DOHH2 (cell line): ENCODE measurements around the gene CHCHD4.

Experiments used
- H3F3A ChIP-seq: fragments of 200-600 bp; sonication (generic), shearing (Covaris generic); 2 replicates; pipeline ENCODE4 v1.6.0; 2016; ENCODE audit warnings: antibody characterized with exemption, mild to moderate bottlenecking; ENCODE audit not compliant: control insufficient read depth, insufficient read depth
- H3K27ac ChIP-seq: fragments of 200-600 bp; sonication (generic); 2 replicates; pipeline ENCODE4 v1.5.1; 2014; ENCODE audit warnings: low read depth, mild to moderate bottlenecking, low read length, moderate library complexity
- H3K27me3 ChIP-seq: fragments of 200-600 bp; sonication (generic); 2 replicates; pipeline ENCODE4 v1.6.1; 2014; ENCODE audit warnings: mild to moderate bottlenecking, low read length, mixed read lengths; ENCODE audit not compliant: control insufficient read depth
- H3K36me3 ChIP-seq: fragments of 200-600 bp; sonication (generic); 2 replicates; pipeline ENCODE4 v1.6.1; 2014; ENCODE audit warnings: mild to moderate bottlenecking, low read length, moderate library complexity, mixed read lengths; ENCODE audit not compliant: control insufficient read depth
- H3K4me1 ChIP-seq: fragments of 200-600 bp; sonication (generic); 2 replicates; pipeline ENCODE4 v1.6.1; 2014; ENCODE audit warnings: mild to moderate bottlenecking, low read length, mixed read lengths; ENCODE audit not compliant: control insufficient read depth
- H3K4me2 ChIP-seq: fragments of 200-600 bp; sonication (generic); 2 replicates; pipeline ENCODE4 v1.6.0; 2014; ENCODE audit warnings: mild to moderate bottlenecking, low read length, moderate library complexity
- H3K4me3 ChIP-seq: fragments of 200-600 bp; sonication (generic); 2 replicates; pipeline ENCODE4 v1.5.1; 2014; ENCODE audit warnings: mild to moderate bottlenecking, low read length, mixed read lengths
- H3K79me2 ChIP-seq: fragments of 200-600 bp; sonication (generic); 2 replicates; pipeline ENCODE4 v1.6.1; 2014; ENCODE audit warnings: mild to moderate bottlenecking, low read length, mixed read lengths; ENCODE audit not compliant: control insufficient read depth
- H3K9me2 ChIP-seq: fragments of 200-600 bp; sonication (generic); replicated peaks from 2 replicates; pipeline ENCODE4 v1.6.1; 2014; ENCODE audit warnings: mild to moderate bottlenecking, low read length, mixed read lengths; ENCODE audit not compliant: control insufficient read depth
- H3K9me3 ChIP-seq: fragments of 200-600 bp; sonication (generic); 2 replicates; pipeline ENCODE4 v1.6.1; 2014; ENCODE audit warnings: antibody characterized with exemption, low read length, mixed read lengths; ENCODE audit not compliant: control insufficient read depth, insufficient read depth
- H4K20me1 ChIP-seq: fragments of 200-600 bp; sonication (generic); 2 replicates; pipeline ENCODE4 v1.6.0; 2014; ENCODE audit warnings: low read depth, mild to moderate bottlenecking, antibody characterized with exemption, low read length, moderate library complexity; ENCODE audit not compliant: control insufficient read depth, insufficient read depth
- EZH2phosphoT487 ChIP-seq: fragments of 200-600 bp; sonication (generic); IDR thresholded peaks from 2 replicates; pipeline ENCODE4 v1.6.1; 2017; ENCODE audit warnings: borderline replicate concordance, mild to moderate bottlenecking, antibody characterized with exemption, low read length, moderate library complexity, mixed read lengths
- TF ChIP-seq, protein P1 (sequence below): fragments of 200-600 bp; sonication (generic); IDR thresholded peaks from one replicate; pipeline ENCODE4 v1.5.1; 2014; ENCODE audit warnings: antibody characterized with exemption, mild to moderate bottlenecking, low read depth, low read length; ENCODE audit not compliant: poor library complexity, severe bottlenecking

The CHCHD4 gene

DNA sequence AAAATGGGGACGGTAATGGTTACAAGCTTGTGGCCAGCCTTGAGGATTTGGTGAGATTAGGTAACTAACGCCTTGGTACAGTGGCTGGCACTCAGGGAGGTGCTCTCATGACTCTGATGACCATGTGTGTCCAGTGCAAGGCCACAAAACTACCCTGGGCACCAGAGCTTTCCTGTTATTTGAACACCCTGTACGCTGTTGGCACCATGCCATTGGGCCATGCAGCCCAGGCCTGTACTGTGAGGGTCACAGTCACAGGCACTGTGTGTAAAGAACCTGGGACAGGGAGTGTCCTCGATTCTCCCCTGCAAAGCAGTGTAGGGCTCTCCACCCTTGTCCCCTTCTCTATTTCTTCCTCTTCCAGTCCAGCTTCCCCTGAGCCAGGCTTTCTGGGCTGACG is 6.5 kb upstream of the CHCHD4 start:
- Histone ChIP-seq H3K36me3 (peaks cover 56% of the 10 kb centered on the region), H3K27ac (no peak overlapping the region), H3K4me1 (peaks cover 7% of the 10 kb centered on the region), H3K79me2 (peaks cover 26% of the 10 kb centered on the region), H3K4me3 (no peak overlapping the region), H3K27me3 (no peaks in the 10 kb centered on the region), H4K20me1 (0 out of 2 replicates have a peak, but pooled peaks cover 3% of the 10 kb centered on the region), H3F3A (no peaks in the 10 kb centered on the region), H3K9me2 (no peaks in the 10 kb centered on the region), H3K9me3 (no peaks in the 10 kb centered on the region), H3K4me2 (no peak overlapping the region)
- TF ChIP-seq, protein P1, sequence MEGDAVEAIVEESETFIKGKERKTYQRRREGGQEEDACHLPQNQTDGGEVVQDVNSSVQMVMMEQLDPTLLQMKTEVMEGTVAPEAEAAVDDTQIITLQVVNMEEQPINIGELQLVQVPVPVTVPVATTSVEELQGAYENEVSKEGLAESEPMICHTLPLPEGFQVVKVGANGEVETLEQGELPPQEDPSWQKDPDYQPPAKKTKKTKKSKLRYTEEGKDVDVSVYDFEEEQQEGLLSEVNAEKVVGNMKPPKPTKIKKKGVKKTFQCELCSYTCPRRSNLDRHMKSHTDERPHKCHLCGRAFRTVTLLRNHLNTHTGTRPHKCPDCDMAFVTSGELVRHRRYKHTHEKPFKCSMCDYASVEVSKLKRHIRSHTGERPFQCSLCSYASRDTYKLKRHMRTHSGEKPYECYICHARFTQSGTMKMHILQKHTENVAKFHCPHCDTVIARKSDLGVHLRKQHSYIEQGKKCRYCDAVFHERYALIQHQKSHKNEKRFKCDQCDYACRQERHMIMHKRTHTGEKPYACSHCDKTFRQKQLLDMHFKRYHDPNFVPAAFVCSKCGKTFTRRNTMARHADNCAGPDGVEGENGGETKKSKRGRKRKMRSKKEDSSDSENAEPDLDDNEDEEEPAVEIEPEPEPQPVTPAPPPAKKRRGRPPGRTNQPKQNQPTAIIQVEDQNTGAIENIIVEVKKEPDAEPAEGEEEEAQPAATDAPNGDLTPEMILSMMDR = no peak

DNA sequence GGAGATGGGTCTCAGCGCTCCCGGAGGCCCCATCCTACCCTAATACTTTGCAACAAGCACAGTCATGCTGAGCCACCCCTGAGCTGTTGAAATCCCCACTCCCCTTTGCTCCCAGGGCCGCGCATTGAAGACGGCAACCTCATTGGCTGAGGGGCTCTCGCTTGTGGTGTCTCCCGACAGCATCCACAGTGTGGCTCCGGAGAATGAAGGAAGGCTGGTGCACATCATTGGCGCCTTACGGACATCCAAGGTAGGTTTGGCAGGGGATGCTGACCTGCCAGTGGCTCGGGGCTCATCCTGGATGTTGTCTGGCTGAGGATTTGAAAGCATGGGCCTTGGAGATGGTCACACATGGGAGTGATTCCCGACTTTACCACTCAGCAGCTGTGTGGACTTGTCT is 6.0 kb upstream of the CHCHD4 start:
- Histone ChIP-seq H3K9me2 (no peaks in the 10 kb centered on the region), H3K4me3 (no peak overlapping the region), H4K20me1 (peaks cover 6% of the 10 kb centered on the region; the same call in 1 of the 2 replicates), H3K9me3 (no peaks in the 10 kb centered on the region), H3F3A (no peaks in the 10 kb centered on the region), H3K27ac (no peak overlapping the region), H3K27me3 (no peaks in the 10 kb centered on the region), H3K36me3 (peaks cover 53% of the 10 kb centered on the region), H3K79me2 (peaks cover 30% of the 10 kb centered on the region), H3K4me2 (no peak overlapping the region), H3K4me1 (peaks cover 11% of the 10 kb centered on the region)
- no peak for TF ChIP-seq EZH2phosphoT487
- TF ChIP-seq, protein P1 = no peak

DNA sequence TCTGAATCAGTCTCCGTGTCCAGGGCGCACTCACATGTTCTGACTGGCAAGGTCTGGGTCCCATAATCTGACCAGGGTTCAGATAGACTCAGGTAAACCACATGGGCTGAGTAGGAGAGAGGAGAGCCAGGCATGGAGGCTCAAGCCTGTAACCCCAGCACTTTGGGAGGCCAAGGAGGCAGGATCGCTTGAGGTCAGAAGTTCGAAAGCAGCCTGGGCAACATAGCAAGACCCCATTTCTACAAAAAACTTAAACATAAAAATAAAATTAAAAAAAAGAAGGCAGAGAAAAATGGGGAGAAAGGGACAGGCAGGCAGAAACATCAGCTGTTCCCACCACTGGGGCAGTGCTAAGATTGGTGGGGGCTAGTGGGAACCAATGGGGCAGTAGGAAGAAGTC is 5.6 kb upstream of the CHCHD4 start:
- no peak overlapping the region for H3K27ac ChIP-seq
- no peaks in the 10 kb centered on the region for H3K27me3 ChIP-seq
- no peaks in the 10 kb centered on the region for H3K9me3 ChIP-seq
- peaks cover 6% of the 10 kb centered on the region; the same call in 1 of the 2 replicates for H4K20me1 ChIP-seq
- H3K36me3 ChIP-seq = peaks cover 49% of the 10 kb centered on the region
- no peaks in the 10 kb centered on the region for H3K9me2 ChIP-seq
- H3K4me1 ChIP-seq = peaks cover 14% of the 10 kb centered on the region
- no peak for TF ChIP-seq EZH2phosphoT487
- TF ChIP-seq, protein P1 = no peak
- H3F3A ChIP-seq = no peaks in the 10 kb centered on the region
- H3K4me2 ChIP-seq = no peak overlapping the region
- H3K4me3 ChIP-seq = no peak overlapping the region
- H3K79me2 ChIP-seq = peaks cover 35% of the 10 kb centered on the region

DNA sequence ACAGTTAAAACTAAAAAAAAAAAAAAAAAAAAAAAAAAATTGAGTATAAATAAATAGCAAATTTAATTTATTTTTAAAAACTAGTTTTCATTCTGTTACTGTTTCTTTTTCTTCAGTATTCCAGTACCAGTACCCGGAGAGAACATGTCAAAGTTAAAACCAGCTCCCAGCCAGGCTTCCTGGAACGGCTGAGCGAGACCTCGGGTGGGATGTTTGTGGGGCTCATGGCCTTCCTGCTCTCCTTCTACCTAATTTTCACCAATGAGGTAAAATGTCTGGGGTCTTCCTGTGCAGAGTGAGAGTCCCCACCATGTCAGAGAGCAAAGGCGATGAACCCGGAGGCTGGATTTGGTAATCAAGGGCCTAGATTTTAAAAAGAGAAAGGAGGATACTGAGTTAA is 4.6 kb upstream of the CHCHD4 start:
- Histone ChIP-seq H3K27ac (no peak overlapping the region), H3K36me3 (peaks cover 51% of the 10 kb centered on the region), H3K9me3 (no peaks in the 10 kb centered on the region), H3K27me3 (no peaks in the 10 kb centered on the region), H3K4me1 (peaks cover 14% of the 10 kb centered on the region), H4K20me1 (peaks cover 6% of the 10 kb centered on the region; the same call in 1 of the 2 replicates), H3K9me2 (no peaks in the 10 kb centered on the region), H3K79me2 (peaks cover 42% of the 10 kb centered on the region), H3K4me2 (no peak overlapping the region), H3F3A (no peaks in the 10 kb centered on the region), H3K4me3 (no peak overlapping the region)
- no peak for TF ChIP-seq EZH2phosphoT487
- TF ChIP-seq, protein P1 = no peak
